Activated CD8-positive, alpha-beta memory T cell treated with anti-CD3 and anti-CD28 coated beads, Interleukin-2, amount 50 U/mL, for 24 hours (primary cell): ENCODE measurements around the gene METRNL.
"Not testable (repeated sequence)": the region's sequence is repeated elsewhere in the genome, so short reads cannot be mapped to it uniquely, and the experiment has no call there.

Source experiments
- DNase-seq: peaks from one replicate; pipeline ENCODE4 v3.0.0-alpha.2; 2020; ENCODE audit errors: extremely low read depth

METRNL gene

DNA sequence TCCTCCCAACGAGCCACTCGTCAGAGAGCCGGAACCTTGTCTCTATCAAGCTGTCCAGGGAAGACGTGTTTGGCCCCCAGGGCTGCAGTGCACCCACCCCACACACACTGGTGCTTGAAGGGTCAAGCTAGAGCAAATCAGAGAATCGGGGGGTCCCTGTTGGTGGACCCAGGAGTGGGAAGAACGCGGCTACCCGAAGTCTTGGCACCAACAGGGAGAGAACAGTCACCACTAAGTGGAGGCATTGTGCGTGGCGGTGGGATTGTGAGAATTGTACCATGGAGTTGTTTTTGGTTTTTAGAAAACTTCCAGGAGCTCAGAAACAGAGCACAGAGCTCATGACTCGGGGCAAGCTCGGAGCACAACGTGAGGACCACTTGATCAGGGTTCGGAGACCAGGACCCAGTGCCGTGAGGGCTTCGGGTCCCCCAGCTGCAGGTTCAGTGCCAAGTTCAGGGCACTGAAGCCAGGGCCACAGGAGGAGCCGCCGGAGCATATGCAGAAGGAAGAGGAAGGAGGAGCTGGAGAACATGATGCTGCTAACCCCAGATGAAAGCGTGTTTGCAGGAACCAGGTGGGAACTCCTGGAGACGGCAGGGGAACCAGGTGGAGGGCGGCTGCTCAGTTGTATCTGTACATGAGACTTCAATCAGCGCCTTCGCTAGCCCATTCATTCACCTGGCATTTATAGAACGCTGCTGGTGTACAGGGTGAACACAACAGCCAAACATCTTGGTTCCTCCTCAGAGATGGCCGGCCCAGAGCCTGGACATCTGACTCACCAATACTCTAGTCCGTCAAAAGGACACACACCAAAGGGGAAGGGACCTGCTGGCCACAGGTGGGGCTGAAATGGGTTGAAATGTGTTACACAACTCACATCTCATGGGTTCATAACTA lies 42.8 kb downstream of the METRNL start:
- DNase-seq, result no peak

DNA sequence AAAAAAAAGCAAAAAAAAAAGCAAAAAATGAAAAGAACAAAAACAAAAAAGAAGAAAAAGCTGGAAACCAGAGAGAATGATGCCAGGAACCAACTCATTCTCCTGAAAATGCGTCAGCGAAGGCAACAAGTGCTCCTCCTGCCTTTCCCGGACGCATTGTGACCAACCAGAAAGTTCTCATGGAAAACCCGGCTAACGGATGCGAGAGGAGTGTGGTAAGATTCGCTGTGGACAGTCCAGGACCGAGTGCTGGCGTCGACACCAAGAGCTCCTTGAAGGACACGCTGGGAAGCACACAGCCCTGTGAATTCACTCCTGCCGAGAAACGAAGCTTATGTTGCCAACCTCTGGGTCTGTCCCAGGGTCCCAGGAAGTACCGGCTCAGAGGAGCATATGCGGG lies 43.4 kb downstream of the METRNL start:
- DNase-seq, result no peak

DNA sequence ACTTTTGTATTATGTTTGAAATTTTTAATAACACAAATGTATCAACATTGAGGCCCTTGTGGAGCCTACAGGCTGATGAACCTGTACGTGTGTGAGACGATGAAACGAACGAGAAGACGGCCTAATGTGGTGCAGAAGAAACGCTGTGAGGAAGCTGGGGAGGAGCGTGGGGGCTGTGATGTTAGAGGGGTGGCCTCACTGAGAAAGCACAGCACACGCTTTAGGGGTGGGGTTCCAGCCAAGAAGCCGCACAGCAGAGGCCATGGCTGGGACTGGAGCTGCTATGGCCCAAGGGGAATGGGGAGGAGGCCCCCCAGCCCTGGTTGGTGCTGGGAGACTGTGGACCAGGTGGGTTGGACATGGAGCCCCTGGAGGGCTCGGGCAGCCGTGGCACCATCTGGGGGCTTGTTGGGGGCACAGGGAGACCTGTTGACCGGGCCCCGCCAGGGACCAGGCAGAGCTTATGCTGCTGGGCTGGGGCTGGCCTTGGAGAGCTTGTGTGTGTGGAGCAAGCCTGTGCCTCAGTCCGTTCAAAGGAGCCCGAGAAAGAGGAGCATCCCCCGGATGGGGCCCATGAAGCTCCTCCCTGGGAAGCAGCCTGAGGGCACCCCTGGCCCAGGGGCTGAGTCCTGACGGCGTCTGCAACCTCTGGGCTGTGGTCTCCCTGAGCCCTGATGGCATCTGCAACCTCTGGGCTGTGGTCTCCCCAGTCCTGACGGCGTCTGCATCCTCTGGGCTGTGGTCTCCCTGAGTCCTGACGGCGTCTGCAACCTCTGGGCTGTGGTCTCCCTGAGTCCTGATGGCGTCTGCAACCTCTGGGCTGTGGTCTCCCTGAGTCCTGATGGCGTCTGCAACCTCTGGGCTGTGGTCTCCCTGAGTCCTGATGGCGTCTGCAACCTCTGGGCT lies 44.7 kb downstream of the METRNL start:
- no peak for DNase-seq

DNA sequence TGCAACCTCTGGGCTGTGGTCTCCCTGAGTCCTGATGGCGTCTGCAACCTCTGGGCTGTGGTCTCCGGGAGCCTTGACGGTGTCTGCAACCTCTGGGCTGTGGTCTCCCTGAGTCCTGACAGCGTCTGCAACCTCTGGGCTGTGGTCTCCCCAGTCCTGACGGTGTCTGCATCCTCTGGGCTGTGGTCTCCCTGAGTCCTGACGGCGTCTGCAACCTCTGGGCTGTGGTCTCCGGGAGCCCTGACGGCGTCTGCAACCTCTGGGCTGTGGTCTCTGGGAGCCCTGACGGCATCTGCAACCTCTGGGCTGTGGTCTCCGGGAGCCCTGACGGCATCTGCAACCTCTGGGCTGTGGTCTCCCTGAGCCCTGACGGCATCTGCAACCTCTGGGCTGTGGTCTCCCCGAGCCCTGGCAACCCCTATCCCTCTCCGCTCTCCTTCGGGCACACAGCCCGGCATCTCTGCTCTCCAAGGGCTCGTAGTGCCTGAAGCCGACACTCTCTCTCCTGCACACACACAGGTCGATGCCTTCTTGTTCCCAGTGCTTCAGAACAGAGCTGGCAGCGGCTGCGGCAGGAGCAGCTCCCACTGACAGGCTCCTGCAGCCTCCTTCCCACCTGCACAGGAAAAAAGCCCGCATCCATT lies 45.6 kb downstream of the METRNL start:
- no peak for DNase-seq

DNA sequence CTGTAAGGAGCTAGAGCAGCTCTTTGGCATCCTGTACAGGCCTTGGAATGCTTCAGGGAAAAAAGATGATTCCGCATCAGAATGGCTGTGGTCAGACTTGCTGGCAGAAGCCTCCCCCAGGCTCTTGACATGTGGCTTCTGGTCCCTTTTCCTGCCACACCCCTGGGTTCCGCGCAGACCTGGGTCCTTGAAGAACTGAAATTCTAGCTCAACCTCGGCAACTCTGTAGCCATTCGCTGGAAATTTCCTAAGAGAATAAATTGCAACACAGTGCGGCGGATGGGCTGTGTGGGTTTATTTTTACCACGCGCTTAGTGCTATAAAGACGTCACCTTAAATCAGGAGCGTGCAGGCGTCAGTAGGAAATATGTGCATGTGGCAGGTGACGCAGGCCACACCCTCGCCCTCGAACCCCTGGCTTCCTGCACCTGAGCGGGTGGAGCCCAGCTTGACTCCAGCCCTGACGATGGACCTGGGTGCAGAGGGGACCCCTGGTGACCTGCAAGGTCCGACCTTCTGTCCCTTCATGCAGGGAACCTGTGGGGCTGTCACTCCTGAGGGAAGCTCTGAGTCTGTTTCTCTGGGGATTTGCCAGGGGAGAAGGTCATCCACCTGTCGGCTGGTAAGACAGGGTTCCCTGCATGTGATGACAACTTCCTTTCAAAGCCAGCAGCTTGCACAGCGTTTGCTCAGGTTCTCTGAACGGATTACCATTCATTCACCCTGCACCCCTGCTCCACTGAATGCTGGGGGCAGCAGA lies 46.3 kb downstream of the METRNL start:
- DNase-seq, result no peak

DNA sequence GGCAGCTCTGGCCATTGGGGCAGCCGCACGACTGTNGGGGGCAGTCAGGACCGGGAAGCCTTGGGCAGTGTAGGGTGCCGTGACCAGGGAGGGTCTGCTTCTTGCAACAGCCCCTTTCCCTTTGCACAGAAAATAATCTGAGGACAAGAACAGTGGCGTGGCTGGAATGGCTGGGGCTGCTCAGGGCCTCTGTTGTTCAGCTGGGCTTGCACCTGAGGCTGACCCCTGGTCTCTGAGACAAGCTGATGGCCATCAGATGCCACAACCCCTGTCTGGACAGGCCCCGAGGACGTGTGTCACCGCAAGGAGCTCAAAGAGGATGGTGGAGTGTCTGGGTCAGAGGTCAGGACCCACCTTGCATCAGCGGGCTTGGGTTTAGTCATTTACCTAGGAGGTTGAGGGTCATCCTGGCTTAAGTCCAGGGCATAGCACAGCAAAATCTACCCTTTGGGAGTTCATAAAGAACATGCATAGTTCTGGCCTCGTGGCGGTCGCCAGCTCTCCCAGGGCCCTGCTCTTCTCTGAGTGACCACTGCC lies 46.9 kb downstream of the METRNL start:
- no peak for DNase-seq

DNA sequence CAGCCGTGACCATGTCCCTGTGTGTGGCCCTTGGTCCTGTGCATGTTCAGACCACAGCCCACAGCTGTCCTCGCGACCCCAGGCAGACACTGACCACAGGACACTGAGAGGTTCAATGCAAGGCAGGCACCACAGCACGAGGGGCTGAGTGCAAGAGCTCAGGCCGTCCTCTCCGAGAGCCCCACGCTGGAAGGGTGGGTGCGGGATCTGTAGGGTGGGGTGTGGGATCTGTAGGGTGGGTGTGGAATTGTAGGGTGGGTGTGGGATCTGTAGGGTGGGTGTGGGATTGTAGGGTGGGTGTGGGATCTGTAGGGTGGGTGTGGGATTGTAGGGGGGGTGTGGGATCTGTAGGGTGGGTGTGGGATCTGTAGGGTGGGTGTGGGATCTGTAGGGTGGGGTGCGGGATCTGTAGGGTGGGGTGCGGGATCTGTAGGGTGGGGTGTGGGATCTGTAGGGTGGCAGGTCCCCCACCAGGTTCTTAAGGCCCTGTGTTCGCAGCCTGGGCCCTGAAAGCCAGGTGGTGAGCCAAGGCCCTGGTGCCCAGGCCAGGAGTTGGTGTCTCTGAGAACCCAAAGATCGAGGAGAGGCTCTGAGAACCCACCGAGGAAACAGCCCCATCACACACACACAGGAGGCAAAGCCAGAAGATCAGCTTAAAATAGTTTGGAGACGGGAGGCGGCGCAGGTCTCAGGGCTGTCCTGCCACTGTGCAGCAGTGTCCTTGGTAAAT lies 48.2 kb downstream of the METRNL start:
- DNase-seq, result no peak

DNA sequence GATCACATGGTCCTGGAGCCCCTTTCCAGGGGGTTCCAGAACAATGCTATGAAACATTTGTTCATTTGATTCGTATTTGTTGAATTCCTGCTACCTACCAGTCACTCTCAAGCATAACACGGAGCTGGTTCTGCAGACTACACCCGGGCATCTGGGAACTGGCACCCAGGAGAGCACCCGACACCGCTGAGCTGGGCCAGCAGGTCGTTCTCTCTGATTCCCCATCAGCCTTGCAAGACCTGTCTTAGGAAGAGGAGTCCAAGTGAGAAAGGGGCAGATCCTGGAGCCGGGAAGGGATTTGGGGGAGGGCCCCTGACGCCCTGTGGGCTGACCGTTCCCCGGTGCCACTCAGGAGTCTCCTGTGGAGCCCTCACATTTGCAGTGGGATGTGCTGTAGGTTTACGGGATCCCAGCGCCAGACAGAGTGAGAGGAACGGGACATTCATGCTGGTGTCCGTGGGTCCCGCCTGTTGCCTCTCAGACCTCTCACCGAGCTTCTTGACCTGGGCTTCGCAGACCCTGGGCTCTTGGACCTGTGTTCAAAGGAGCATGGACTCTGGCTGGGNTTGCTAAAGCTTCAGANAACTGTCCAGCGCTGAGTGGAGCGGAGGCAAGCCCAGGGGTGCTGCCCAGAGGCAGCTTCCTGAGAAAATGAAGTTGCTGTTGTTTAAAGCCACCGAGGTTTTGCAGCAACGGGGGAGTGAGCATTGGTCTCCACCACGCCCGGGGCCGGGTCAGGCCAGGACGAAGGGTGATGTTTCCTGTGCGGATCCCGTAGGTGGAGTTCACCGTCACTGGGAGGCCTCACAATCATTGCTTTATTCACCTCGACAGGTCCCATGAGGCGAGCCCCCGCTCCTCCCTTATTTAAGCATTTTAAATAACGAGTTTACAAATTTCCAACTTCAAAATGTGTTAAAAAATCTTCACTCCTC lies 49.2 kb downstream of the METRNL start:
- DNase-seq, result no peak

DNA sequence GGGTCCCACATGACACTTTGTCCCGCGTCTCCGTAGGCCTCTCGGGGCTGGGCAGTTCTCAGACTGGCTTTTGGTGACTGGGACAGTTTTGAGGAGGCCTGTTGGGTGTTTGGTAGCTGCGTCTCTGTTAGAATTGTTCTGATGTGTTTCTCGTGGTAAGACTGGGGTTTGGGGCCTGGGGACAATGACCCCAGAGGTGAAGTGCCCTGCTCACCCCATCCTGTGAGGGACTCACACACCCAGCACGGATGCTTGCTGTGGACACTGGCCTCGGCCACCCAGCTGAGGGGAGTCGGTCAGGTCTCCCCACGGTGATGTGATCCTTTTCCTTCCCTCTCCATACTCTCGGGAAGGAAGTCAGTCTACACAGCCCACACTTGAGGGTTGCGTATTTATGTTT lies 50.3 kb downstream of the METRNL start:
- no peak for DNase-seq

DNA sequence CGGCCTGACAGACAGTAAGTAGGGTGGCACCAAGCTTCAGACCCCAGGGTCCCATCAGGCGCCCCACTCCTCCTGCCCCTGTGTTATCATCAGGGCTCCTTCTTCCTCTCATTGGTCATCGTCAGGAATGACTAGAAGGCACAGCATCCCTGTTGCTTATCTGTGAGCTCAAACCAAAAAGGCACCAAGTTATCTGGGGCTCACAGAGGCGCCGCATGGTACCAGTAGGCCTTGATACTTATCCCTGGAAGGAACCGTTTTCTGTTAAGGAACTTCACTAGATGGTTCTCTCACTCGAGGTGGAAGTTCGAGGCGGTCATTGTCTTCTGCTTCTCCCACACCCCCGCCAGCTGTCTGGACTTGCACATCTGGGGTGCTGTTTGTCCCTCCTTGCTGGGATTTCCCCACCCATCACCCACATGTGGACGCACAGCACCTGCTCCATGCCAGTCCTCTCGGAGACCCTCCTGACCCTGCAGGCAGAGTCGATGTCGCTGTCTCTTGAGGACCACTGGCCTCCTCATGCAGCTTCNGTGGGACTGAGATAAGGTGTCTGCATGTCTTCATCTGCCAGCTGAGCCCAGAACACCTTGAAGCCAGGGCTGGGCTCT lies 52.1 kb downstream of the METRNL start:
- DNase-seq, result no peak

DNA sequence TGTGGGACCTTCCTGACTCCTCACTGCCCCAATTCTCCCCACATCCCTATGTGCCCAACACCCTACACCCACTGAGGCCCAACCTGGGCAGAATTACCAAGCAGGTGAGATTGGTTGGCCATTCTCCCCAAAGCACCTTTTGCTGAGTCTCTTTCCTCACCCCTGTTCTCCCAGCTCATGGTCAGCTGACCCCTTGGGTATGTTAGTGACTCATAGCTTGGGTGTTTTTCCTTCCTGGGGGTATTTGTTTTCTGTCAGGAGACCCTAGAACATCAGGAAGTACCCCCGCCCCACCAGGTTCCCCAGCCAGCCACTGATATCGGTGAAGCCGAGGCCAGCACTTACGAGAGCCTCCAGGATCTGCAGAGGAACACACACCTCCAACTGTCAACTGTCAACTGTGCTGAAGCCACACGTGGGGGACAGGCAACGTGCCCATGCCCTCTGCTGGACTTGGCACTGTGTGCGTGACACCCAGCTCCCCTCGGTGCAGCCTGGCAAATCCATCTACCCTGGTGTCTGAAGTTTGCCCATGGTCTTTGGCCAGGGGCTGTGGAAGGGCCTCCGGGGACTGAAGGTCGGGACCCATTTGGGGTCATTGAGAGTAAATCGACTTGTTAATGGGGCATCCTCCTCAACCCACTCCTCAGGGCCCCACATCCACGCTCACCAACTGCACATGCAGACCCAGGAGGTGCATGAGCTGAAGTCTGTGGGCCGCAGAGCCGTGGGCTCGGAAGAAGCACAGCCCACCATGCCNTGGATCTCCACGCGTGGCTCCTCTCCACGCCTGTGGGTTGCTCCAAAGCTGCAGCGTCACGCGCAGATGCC lies 53.1 kb downstream of the METRNL start:
- DNase-seq, result no peak

DNA sequence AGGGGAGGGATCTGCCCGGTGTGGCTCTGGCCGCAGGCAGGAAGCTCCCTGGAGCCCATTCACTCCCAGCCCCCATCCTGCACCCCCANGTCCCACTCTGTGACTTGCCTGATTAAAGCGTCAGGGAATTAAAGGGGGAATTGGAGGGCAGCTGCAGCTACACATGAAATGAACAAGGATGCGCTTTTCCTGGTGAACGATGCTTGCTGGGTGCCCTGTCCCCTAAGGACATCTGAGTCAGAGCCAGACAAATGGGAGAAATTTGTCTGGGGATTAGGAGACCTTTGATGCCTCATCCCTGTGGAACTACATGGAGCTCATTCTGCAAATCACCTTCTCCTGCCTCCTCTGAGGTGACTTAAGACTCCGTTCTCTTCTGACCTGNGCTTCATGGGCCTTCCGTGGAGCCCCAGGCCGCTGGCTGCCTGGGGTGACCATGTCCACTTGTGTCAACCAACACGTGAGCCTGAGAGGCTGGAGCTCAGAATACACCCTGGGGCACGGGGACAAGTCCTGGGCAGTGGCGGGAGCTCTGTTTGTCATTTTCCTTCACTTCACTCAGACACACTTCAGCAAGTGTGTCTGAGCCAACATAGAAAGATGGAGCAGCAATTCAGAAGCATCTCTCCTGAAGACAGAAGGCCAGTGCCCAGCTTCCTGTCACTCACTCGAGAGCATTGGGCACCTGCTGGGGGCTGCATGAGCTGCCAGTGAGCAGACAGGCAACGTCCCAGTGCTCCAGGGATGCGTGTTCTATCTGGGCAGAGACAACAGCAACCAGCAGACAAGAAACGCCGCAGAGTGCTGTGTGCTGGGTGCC lies 54.1 kb downstream of the METRNL start:
- DNase-seq, result no peak

DNA sequence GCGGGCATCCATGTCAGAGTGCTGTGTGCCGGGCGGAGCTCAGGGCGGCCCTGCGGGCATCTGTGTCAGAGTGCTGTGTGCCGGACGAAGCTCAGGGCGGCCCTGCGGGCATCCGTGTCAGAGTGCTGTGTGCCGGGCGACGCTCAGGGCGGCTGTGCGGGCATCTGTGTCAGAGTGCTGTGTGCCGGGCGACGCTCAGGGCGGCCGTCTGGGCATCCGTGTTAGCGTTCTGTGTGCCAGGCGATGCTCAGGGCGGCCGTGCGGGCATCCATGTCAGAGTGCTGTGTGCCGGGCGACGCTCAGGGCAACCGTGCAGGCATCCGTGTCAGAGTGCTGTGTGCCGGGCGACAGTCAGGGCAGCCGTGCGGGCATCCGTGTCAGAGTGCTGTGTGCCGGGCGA lies 55.0 kb downstream of the METRNL start:
- not testable (repeated sequence) for DNase-seq

DNA sequence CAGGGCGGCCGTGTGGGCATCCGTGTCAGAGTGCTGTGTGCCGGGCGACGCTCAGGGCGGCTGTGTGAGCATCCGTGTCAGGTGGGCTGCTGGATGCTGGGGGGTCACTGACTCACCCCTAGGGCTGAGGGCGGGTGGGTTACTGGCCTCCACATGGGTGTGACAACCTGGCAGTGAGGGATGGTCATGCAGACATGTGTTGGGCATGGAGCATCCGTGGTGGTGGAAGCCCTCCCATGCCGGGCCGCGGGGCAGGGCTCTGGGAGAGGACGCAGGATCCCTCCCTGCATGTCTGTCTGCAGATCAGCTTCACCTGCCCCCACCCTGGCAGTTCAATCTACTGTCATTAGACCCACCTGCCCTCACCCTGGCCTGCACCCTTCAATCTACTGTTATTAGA lies 56.3 kb downstream of the METRNL start:
- DNase-seq, result no peak

DNA sequence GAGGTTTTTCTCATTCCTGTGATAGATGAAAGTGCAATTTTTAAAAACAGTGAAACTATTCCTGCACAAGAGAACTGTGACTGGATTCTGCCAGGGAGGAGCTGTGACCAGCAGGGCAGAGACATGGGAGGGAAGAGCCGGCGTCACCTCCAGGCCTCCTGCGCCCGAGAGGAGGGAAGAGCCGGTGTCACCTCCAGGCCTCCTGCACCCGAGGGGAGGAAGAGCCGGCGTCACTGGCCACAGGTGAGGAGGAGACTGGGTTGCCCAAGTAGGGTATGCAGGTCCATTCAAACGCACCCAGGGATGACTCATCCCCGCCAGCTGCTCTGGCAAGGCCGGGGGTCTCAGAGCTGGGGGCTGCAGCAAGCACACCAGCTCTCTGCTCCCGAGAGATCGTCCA lies 56.7 kb downstream of the METRNL start:
- DNase-seq, result no peak

DNA sequence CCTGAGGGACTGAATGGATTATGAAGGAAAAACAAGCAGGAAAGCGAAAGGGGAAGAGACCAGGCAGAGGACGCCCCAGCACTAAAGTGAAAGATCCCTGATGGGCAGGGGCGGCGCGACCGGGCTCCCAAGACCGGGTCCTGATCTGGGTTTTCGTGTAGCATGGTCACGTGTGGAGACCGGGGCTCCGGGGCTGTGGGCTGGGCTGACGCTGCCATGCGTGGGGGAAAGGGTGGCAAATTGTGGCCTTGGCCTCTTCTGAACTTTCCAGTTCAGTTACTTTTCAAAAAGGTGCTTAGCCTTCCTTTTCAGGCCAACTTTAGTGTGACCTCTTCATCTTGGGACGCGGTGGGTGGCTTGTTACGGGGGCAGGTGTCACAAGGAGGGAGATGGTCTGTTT lies 57.5 kb downstream of the METRNL start:
- no peak for DNase-seq

DNA sequence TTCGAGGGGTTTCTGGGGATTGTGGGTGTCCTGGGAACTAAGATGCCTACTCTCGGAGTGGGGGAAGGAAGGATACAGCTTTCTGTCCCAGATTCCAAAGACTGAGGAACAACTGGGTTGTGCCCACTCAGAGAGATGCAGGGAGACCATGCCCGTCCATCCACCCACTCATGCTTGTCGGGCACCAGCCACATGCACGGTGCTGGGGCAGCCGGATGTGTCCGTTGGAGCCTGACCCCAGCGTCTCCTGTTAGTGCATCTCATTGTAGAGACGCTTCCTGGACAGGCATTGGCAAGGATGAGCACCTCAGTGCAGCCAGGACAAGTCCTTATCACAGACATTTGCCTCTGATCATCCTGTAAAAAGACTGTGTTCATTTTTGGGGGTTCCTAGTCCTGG lies 58.1 kb downstream of the METRNL start:
- no peak for DNase-seq
